Activated T-cell treated with anti-CD3 and anti-CD28 coated beads, Interleukin-2, amount 50 U/mL, for 1 hour (primary cell): ENCODE data around the gene TMC5.
A peak's percentile ranks its signal among the peaks of the same experiment; 100 is the strongest.
"Not testable (repeated sequence)": the region's sequence is repeated elsewhere in the genome, so short reads cannot be mapped to it uniquely, and the experiment has no call there.

Experiments used
- DNase-seq: peaks from one replicate; pipeline ENCODE4 v3.0.0-alpha.2; 2020

The TMC5 gene

DNA sequence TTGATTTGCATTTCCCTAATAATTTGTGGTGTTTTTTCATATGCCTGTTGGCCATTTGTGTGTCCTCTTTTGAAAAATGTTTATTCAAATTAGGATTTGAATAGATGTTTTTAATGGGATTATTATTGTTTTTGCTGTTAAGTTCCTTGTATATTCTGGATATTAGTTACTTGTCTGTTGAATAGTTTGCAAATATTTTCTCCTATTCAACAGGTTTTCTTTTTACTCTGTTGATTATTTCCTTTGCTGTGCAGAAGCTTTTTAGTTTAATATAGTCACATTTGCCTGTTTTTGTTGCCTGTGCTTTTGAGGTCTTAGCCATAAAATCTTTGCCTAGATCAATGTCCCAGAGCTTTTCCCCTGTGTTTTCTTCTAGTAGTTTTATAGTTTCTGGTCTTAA, 94.6 kb downstream of the TMC5 start:
- no peak for DNase-seq

- no peak for DNase-seq
Measured at GRCh38 chr16:19513377-19514053, 95.8 kb downstream of the TMC5 start.

DNA sequence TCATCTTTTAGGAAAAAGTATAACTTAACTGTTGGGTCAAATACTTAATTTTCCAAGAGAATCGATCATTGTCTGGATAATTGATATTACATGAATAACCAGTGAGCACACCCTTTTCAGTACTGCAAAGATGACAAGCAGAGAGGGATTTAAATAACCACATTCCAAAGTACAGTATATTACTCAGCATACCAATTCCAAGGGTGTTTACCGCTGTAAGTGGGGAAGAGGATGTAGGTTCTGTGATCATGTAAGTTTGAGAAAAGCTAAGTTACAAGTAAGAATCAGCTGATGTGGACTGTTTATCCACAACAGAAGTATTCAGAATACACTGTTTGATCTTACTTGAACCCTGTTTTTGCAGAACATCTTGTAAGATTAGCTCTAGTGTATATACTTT, 98.1 kb downstream of the TMC5 start:
- no peak for DNase-seq

DNA sequence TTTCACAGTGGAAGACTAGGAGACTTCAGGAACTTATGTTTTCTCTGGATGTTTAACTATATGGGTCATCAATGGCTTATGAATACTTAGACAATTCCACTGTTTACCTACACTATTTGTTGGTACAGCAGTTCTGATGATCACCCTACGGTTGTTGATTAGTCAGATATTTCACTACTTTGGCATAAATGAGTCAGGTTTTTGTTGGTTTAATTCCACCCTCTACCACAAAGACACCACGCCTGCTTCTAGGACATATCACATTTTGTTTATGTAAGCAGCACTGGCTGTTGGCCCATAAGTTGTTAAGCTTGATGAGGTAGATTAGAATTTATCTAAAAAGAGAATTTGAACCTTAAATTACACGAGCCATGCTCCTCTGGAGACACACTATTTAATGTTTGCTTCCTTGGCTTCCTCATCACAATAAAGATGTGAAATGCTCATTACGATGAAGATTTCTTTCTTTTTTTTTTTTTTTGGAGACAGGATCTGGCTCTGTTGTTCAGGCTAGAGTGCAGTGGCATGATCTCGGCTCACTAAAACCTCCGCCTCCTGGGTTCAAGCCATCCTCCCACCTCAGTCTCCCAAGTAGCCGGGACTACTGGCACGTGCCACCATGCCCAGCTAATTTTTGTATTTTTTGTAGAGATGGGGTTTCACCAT, 99.9 kb downstream of the TMC5 start:
- DNase-seq: no peak

- DNase-seq: no peak
Measured at GRCh38 chr16:19518388-19518787, 100.7 kb downstream of the TMC5 start.

GRCh38 chr16:19520861-19521331, 103.2 kb downstream of the TMC5 start:
- DNase-seq: no peak

DNA sequence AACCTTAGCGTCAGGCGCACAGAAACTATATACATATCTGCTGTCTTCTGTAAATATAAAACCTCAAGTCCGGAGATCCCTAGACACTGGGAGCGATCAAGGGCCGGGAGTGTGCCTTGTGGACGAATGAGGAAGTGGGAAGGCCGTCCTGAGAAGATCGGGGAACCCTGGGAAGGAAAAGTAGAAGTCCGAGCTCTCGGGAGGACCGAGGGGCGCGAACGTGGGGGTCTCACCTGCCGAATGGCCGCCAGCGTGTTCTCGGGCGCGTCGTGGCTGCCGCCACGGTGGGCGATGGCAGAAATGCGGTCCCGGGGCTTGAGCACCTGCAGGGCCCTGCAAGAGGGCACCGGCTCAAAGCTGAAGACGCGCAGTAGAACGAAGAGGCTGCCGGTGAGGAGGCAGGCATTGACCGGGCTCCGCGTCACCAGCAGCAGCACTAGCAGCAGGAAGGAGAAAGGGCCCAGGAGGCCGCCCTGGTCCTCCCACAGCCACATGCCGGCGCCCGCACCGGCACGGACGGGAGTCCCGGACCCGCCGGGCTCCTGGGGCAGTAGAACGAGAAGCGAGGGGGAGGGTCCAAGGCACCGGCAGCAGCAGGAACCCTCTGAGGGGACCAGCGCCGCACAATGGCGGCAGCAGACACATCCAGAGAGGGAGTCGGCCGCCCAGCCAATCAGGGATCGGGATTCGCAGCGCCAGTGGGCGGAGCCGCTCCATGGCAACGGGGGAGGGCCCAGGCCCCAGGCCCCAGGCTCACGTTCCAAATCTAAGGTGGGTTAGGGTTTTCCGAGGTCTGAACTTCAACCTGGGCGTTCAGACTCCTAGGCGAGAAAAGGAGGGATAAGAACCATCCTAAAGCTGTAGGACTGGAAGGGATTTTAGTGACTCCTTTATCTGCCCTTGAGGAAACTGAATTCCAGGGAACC, 104.1 kb downstream of the TMC5 start, which contains the start of gene GDE1:
Gene GDE1 (minus strand): TSS at position 628 of the 926 bp plus-strand sequence. CDS start 134 bp downstream, at position 494.
- DNase-seq: peak; percentile 95

- DNase-seq: no peak
Measured at GRCh38 chr16:19522397-19522732, 104.7 kb downstream of the TMC5 start.

DNA sequence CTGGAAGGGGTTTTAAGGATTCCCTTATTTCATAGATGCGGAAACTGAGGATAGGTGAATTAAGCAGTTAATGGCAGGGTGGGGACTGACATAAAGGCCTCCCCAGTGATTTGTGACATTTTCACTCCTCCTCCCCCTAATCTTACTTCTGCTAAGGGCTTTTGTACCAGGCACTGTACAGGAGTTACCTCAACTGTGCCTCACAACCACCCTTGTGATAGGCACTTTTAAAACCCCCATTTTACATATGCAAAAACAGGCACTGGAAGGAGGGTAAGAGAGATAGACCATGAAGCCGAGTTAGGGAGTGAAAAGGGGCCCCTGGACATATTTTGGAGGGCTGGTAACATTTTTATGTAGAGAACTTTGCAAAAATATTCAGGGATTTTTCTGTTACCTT, 105.1 kb downstream of the TMC5 start:
- DNase-seq: no peak

DNA sequence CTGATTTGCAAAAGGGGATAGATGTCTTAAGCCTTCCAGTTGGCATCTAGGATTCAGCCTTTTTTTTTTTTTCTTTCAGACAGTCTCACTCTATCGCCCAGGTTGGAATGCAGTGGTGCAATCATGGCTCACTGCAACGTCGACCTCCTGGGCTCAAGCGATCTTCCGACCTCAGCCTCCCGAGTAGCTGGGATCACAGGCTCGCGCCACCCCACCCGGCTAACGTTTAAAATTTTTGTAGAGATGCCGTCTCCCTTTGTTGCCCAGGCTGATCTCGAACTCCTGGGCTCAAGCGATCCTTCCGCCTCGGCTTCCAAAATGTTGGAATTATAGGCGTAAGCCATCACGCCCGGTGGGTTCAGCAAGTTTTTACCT, 105.5 kb downstream of the TMC5 start:
- no peak for DNase-seq

DNA sequence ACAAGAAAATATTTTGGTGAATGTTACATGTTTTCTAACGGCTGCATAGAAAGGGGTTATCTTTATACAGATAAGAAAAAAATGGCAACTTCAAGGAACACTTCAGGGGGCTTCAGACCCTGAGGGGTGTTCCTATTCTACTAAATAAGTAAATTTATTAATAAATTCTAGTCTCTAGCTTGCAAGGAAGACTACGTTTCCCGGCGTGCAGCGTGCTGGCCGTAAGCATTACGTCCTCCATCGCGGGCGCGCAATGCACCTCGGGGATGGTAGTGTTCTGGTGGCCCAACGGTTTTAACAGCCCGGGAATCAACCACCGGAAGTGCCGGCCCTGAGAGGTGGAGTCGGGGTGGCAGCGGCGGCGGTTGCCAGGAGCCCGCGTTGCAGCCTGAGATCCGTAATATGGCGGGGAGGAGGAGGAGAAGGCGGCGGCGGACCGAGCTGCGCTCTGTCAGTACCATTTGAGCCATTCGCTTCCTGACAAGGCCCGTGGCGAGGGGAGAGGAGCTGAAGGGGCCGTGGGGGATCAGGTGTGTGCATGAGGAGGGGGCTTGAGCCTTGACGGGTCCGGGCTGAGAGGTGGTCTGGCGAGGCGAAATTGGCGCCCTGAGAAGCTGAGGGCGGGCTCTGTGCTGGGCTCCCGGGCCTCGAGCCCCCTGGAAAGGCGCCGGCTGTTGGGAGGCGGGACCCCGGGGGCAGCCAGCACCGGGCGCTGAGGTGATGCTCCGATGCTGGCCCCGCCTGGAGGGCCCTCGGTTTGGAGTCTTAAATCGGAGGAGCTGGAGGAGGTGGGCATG, 106.1 kb downstream of the TMC5 start, which contains the start of gene CCP110:
Gene CCP110 (plus strand): TSS at position 384 of the 797 bp plus-strand sequence. CDS start 3,940 bp downstream, outside the sequence.
- DNase-seq: peak; percentile 91

DNA sequence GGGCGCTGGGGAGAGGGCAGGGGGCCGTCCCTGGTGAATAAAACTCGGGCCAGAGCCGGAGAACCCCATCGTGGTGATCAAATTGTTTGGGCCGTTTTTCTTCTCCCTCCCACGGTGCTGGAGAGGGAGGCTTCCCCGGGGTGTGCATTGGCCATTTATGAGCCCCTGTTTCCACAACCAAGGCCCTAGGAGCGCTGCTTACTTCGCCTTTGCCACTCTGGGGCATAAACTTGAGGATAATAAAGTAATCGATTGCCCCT, 106.6 kb downstream of the TMC5 start:
- no peak for DNase-seq

DNA sequence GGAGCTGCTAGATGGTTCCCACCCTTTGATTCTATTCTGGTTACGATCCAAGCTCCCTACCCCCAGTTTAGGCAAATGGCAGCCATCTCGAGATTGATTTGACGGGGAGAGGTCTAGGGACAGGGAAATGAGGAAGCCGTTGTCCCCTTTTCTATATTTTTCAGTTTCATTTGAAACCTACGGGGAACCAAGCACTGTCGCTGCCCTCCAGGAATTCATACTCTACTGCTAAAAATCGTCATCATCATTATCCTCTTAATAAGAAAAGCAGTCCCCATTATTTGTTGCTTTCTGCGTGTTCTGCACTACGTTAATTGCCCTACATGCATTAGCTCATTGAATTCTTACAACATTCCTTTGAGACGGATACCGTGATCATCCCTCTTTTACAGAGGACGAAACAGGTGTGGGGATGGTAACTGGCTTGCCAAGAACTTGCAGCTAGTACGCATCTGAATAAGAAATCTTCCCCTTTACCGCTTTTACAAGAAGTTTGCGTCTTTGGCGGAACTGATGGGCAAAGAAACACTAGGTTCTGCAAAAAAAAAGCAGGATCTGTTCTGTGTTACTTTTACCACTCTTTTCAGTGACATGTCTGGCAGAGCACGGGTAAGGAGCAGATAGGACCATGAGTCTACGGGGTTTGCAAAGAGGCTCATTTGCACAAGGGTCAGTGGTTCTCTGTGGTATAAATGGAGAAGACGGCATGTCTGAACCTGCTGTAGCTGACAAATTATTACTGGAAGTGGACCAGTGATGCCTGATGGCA, 107.1 kb downstream of the TMC5 start:
- no peak for DNase-seq

GRCh38 chr16:19525385-19525723, 107.7 kb downstream of the TMC5 start:
- DNase-seq: no peak

DNA sequence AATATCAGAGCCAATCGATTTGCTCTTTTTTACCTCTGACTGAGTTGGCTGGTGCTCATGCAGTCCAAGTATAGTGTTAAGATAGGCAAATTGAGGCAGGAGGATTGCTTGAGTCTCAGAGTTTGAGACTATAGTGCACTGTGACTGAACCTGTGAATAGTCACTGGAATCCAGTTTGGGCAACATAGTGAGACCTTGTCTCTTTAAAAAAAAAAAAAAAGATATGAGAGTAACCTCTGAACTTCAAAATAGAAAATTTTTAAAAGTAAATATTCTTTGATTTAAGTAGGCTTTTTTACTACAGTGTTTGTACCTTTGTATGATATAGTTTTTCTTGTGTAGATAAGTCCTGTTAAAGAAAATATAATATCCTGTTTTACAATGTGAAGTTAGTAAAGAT, 109.5 kb downstream of the TMC5 start:
- no peak for DNase-seq

DNA sequence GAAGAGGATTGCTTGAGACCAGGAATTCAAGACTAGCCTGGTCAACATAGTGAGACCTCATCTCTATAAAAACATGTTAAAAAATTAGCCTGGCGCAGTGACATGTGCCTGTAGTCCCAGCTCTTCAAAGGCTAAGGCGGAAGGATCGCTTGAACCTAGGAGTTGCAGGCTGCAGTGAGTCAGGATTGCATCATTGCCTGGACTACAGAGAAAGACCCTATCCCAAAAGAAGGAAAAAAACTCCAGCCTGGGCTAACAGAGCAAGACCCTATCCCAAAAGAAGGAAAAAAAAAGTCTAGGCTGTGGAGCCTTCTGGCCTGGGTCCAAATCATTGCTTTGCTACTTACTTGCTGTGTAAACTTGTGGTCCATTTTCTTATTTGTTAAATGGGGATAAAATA, 111.0 kb downstream of the TMC5 start:
- no peak for DNase-seq

DNA sequence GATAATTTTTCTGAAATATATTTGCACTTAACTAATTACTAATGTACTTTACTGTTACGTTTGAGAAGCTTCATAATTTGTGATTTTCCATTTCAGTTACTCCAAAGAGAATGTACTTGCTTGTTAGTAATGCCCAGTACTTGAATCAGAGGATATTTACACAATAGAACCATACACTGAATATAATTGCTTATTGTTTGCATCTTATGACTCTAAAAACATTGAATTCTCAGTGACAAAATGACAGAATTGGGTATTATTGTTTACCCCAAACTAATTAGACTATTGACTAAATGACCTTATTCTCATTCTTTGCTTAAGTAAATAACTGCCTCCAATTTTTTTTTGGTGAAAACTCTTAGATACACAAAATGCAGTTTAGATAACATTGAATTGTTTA, 114.9 kb downstream of the TMC5 start:
- DNase-seq: no peak

- no peak for DNase-seq
Measured at GRCh38 chr16:19540241-19540970, 122.7 kb downstream of the TMC5 start.

- no peak for DNase-seq
Measured at GRCh38 chr16:19542138-19542821, 124.6 kb downstream of the TMC5 start.

DNA sequence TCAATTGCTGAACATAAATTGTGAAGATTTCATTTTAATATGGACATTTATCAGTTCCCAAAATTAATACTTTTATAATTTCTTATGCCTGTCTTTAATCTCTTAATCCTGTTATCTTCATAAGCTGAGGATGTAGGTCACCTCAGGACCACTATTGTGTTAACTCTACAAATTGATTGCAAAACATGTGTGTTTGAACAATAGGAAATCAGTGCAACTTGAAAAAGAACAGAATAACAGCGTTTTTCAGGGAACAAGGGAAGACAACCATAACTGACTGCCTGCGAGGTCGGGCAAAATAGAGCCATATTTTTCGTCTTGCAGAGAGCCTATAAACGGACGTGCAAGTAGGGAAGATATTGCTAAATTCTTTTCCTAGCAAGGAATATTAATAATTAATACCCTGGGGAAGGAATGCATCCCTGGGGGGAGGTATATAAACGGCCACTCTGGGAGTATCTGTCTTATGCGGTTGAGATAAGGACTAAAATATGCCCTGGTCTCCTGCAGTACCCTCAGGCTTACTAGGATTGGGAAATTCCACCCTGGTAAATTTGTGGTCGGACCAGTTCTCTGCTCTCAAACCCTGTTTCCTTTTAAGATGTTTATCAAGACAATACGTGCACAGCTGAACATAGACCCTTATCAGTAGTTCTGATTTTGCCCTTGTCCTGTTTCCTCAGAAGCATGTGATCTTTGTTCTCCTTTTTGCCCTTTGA, 125.8 kb downstream of the TMC5 start:
- not testable (repeated sequence) for DNase-seq
